ENCODE results near the gene ARL15.

DNA sequence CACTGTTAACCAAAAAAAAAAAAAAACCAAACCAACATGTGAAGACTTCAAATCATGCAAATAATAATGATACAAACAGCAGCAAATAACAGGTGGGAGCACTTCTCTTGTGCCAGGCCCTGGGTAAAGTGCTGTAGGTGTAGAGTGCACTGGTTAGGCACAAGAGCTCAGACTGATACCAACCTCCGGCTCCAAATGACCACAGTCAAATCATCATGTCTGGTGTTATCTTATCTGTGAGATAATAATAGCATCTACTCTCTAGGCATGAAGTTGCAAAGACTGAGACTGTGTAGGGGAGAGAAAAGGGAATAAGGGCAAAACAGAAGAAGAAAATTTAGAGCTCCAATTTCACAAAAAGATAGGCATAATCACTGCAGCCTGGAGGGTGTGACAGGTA lies 159.5 kb downstream of the ARL15 start:
- TF ChIP-seq CTCF (IDR thresholded peaks at IDR 0.05) = no peak
- no peak for TF ChIP-seq POLR2AphosphoS5 (IDR thresholded peaks at IDR 0.05)
- TF ChIP-seq EP300 (IDR thresholded peaks at IDR 0.05) = no peak
- TF ChIP-seq POLR2A (IDR thresholded peaks at IDR 0.05) = no peak
